ENCODE data around the gene THYN1.

The THYN1 gene

DNA sequence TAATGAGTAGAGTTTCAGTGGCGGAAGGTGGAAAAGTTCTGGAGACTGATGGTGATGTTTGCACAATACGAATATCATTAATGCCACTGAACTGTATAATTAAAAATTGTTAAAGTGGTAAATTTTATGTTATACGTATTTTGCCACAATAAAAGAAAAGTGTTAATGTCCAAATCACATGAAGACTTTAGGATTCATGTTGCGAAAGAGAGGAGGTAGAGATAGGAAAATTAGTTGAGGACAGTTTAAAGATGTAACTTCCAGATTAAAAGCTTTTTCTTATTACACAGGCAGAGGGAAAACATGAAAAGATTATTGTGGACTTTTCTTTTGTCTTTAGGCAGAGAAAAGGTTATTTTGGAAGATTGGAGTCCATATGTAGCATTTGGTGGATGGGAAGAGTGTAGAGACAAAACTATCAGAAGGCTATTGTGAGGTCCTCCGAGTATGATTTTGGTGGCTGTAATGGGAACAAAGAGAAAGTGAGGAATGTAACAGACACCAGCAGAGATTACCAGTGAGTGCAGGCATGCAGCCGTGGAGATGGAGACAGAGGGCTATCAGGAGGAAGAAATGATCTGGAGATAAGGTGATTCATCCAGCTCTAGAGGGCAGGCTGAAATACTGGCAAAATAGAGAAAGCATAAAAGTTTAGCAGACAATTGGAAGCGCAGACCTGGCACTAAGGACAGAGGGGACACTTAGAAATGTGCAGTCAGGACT, 16.2 kb downstream of the THYN1 start:
- TF ChIP-seq, protein P1, sequence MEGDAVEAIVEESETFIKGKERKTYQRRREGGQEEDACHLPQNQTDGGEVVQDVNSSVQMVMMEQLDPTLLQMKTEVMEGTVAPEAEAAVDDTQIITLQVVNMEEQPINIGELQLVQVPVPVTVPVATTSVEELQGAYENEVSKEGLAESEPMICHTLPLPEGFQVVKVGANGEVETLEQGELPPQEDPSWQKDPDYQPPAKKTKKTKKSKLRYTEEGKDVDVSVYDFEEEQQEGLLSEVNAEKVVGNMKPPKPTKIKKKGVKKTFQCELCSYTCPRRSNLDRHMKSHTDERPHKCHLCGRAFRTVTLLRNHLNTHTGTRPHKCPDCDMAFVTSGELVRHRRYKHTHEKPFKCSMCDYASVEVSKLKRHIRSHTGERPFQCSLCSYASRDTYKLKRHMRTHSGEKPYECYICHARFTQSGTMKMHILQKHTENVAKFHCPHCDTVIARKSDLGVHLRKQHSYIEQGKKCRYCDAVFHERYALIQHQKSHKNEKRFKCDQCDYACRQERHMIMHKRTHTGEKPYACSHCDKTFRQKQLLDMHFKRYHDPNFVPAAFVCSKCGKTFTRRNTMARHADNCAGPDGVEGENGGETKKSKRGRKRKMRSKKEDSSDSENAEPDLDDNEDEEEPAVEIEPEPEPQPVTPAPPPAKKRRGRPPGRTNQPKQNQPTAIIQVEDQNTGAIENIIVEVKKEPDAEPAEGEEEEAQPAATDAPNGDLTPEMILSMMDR (IDR thresholded peaks at IDR 0.05; ENCODE audit: low read depth, low read length): no peak
- TF ChIP-seq POLR2A (IDR thresholded peaks at IDR 0.05; ENCODE audit: extremely low read depth, insufficient read length) (no peak), MYC (IDR thresholded peaks at IDR 0.05; ENCODE audit: low read depth, low read length) (no peak)
- TF ChIP-seq, protein P2, sequence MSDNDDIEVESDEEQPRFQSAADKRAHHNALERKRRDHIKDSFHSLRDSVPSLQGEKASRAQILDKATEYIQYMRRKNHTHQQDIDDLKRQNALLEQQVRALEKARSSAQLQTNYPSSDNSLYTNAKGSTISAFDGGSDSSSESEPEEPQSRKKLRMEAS (IDR thresholded peaks at IDR 0.05; ENCODE audit: low read depth, low read length): no peak
- no peak overlapping the region for H3K4me3 ChIP-seq (ENCODE audit: low read depth, low read length)
- DNase-seq (ENCODE audit: low read depth): no peak

DNA sequence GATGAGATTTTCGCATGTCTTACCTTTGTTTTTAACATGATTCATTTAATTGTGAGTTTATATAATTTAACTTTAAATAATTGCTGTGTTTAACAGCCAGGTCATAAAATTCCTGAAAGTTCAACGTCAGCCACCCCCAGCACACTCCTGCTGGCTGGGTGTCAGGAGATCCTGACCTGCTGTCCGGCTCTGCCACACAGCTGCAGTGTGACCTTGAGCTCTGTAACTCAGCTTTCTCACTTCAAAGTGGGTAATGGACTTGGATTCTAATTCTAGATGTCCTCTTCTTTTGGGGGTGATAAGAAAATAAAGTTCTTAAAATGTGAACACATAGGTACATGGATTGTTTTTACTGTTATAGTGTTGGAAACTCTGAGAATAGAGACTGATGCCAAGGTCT, 17.8 kb downstream of the THYN1 start:
- DNase-seq (ENCODE audit: low read depth): no peak
- TF ChIP-seq, protein P2 (IDR thresholded peaks at IDR 0.05; ENCODE audit: low read depth, low read length): no peak
- TF ChIP-seq, protein P1 (IDR thresholded peaks at IDR 0.05; ENCODE audit: low read depth, low read length): no peak
- TF ChIP-seq MYC (IDR thresholded peaks at IDR 0.05; ENCODE audit: low read depth, low read length) (no peak), POLR2A (IDR thresholded peaks at IDR 0.05; ENCODE audit: extremely low read depth, insufficient read length) (no peak)
- no peak overlapping the region for H3K4me3 ChIP-seq (ENCODE audit: low read depth, low read length)

DNA sequence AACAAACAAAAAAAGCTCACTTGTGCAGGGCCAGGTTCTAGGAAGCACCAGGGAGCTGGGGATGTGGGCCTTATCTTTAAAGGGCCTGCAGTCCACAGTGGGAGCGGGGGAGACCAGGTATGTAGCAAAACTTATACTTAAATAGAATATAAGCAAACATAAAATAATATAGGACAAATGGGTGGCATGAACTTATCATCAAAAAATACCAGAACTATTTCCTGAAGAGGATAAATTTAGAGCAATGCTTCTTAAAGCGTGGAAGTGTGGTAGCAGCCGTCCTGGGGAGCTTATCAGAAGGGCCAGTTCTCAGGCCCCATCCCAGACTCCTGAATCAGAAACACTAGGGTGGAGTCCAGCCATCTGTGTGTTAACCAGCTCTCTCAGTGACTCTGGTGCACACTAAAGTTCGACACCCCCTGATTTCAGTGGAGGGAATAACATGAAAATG, 19.4 kb downstream of the THYN1 start:
- H3K4me3 ChIP-seq (ENCODE audit: low read depth, low read length): no peak overlapping the region
- no peak for DNase-seq (ENCODE audit: low read depth)

DNA sequence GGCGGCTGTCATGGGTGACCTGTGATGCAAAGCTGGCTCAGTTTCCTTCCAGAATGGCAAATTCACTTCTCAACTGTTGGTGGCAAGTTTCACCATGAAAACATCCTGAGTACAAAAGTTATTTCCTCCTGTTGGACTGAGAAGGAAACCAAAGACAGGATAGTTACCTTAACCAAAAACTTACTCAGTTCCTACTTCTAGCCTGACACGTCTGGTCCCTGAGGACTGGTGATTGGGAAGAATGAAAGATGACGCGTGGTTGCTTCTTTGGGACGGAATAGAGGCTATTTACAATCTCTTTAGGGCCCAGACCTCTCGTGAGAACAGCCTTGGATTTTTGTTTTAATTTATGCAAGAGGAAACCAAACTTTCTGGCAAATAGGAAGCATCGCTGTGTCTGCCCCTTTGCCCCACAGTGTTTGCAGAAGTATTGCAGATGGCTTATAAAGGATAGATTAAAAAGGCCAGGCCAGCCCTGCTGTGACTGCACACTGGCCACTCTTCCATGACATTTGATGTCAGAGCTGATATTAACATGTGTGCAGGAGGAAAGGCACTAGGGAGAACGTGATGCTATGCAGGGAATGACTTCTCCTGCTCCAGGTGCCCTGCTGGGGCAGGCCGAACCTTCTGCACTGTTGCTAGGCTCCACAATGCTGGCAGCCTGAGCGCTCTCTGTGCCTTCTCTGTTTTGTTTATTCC, 21.0 kb downstream of the THYN1 start:
- no peak for TF ChIP-seq MYC (IDR thresholded peaks at IDR 0.05; ENCODE audit: low read depth, low read length)
- TF ChIP-seq, protein P1 (IDR thresholded peaks at IDR 0.05; ENCODE audit: low read depth, low read length): no peak
- TF ChIP-seq, protein P2 (IDR thresholded peaks at IDR 0.05; ENCODE audit: low read depth, low read length): no peak
- no peak for TF ChIP-seq POLR2A (IDR thresholded peaks at IDR 0.05; ENCODE audit: extremely low read depth, insufficient read length)
- DNase-seq (ENCODE audit: low read depth): no peak
- no peak overlapping the region for H3K4me3 ChIP-seq (ENCODE audit: low read depth, low read length)

More for the DNA sequence above, 19.4 kb downstream of the THYN1 start:
- TF ChIP-seq, protein P2 (IDR thresholded peaks at IDR 0.05; ENCODE audit: low read depth, low read length): no peak
- TF ChIP-seq, protein P1 (IDR thresholded peaks at IDR 0.05; ENCODE audit: low read depth, low read length): no peak
- TF ChIP-seq MYC (IDR thresholded peaks at IDR 0.05; ENCODE audit: low read depth, low read length) (no peak), POLR2A (IDR thresholded peaks at IDR 0.05; ENCODE audit: extremely low read depth, insufficient read length) (no peak)

DNA sequence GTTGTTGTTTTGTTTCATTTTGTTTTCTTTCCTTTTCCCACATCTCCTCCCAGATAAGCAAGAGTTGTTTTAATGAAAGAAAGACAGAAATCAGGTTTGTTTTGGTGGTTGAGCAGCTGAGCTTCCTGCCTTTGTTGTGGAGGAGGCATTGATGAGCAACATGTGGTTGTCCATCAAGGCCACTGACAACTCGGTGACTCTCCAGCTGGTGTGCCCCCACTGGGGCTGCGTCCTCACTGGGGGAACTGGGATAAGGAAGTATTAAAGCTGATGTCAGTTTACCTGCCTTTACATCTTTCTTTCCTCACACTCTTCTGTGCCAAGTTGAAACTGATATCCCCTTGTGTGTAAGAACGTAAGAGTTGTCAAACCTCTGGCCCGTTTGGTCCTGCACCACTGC, 22.8 kb downstream of the THYN1 start:
- H3K4me3 ChIP-seq (ENCODE audit: low read depth, low read length): no peak overlapping the region
- TF ChIP-seq, protein P2 (IDR thresholded peaks at IDR 0.05; ENCODE audit: low read depth, low read length): 0 out of 2 replicates have a peak, but pooled peaks have one; percentile 14
- no peak for TF ChIP-seq POLR2A (IDR thresholded peaks at IDR 0.05; ENCODE audit: extremely low read depth, insufficient read length)
- TF ChIP-seq, protein P1 (IDR thresholded peaks at IDR 0.05; ENCODE audit: low read depth, low read length): no peak
- DNase-seq (ENCODE audit: low read depth): peak; percentile 38

Measured in NB4 (cell line).